ENCODE measurements around the gene TLCD4.
"Not testable (repeated sequence)": the region's sequence is repeated elsewhere in the genome, so short reads cannot be mapped to it uniquely, and the experiment has no call there.

Gene TLCD4

DNA sequence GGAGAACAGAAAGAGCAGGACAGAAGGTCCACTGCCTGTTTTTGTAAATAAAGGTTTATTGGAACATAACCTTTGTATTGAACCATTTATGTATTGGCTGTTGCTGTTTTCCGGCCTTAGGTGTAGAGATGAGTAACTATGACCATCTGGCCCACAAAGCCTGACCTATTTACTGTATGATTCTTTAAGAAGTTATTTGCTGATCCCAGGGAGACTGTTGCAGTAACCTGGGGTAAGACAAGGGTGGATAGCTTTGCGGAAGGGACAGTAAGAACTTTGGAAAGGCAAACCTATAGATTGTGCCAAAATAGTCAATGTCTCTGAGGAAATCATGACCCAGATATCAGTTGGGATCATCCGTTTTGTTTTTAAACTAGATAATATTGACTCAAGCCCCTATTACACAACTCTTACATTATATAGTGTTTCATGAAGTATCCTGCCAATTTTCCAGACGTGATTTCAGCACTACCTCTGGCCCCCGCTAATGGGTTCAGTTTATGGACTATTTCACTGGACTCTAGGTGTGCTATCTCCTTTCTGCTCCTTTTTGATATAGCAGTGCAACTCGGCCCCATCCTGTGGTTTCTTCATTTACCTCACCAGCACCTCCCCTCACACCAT lies 20.8 kb upstream of the TLCD4 start:
- no peak for DNase-seq

DNA sequence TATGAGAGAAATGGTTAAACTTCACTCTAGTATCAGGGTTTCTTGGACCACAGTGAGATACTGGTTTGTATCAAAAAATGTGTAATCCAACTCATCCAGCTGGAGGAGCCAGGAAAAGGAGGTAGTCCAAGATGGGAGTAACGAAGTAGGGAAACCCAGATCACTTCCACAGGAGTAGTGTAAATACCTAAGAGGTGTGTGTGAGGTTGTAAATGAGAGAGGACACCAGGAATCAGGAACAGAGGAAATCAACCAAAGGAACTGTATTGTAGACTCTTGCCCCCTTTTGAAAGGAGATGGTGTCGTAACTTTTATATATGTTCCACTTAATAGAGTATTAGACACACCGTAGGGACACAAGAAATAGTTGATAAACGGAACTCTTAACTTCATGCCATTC lies 19.7 kb upstream of the TLCD4 start:
- DNase-seq = no peak

DNA sequence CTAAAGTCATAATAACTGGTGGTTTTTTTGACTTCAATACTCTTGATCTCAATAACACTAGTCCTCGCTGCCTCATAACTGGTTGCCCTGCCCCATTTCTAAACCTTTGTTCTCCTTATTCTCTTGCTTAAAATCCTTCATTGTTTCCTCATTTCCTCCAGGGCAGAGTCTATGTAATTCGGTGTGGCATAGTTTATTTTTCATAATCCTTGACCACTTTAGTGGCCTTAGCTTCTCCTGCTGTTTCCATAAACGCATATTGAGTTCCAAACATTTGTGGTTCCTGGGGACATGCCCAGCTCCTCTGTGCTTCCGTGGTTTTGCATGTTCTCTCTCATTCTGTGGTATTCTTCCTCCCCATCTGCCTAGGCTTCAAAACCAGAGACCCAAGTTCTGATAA lies 19.0 kb upstream of the TLCD4 start:
- no peak for DNase-seq

DNA sequence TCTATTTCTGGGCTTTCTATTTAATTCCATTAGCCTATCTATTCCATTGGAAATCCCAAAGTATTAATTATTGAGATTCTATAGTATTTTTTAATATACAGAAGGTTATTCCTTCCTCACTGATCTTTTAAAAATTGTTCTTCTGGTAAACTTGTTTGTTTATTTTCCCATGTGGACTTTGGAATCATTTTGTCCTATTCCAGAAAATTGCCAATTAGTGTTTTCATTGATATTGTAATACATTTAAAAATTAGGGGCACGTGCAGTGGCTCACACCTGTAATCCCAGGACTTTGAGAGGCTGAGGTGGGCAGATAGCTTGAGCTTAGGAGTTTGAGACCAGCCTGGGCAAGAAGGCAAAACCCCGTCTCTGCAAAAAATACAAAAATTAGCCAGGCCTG lies 8.4 kb upstream of the TLCD4 start:
- DNase-seq = no peak

DNA sequence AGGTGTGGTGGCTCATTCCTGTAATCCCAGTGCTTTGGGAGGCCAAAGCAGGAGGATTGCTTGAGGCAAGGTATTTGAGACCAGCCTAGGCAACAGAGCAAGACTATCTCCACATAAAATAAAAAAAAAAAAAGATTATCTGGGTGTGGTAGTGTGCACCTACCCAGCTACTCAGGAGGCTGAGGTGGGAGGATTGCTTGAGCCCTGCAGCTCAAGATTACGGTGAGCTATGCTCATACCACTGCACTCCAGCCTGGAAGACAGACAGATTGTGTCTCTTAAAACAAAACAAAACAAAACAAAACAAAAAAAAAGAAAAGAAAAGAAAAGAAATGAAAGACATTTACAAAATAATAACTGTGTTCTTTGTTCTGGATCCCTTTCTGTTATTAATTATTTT lies 6.1 kb upstream of the TLCD4 start:
- no peak for DNase-seq

DNA sequence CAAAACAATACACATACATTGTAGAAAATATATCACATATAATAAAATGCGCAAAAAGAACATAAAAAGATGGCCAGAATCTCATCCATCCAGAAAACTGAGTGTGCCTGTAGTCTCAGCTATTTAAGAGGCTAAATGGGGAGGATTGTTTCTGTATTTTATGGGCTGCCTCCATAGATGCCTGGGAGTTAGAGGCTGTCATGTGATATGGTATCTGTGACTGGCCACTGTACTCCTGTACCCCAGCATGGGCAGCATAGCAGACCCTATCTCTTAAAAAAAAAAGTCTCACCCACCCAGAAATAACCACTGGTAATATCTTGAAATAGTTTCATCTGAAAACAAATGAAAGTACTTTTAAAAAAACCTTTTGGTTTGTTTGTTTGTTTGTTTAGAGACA lies 3.5 kb upstream of the TLCD4 start:
- no peak for DNase-seq

DNA sequence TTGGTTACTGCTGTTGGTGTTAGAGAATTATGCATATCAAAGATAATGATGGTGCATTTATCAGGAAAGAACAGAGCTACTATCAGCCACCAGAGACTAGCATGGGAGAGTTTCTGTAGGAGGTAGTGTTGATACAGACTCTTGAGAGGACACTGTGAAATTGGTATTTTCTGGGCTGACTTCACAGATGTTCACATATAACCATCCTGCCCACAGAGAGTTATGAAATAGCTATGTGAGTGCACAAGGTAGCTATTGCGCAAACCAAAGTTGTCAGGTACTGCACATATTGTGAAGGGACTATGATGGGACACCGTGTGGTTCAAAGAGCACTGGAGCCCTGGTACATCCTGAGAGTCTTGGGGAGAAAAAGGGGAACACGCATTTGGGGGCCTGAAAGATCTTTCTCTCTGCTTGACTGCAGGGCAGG lies 1.4 kb upstream of the TLCD4 start:
- no peak for DNase-seq

DNA sequence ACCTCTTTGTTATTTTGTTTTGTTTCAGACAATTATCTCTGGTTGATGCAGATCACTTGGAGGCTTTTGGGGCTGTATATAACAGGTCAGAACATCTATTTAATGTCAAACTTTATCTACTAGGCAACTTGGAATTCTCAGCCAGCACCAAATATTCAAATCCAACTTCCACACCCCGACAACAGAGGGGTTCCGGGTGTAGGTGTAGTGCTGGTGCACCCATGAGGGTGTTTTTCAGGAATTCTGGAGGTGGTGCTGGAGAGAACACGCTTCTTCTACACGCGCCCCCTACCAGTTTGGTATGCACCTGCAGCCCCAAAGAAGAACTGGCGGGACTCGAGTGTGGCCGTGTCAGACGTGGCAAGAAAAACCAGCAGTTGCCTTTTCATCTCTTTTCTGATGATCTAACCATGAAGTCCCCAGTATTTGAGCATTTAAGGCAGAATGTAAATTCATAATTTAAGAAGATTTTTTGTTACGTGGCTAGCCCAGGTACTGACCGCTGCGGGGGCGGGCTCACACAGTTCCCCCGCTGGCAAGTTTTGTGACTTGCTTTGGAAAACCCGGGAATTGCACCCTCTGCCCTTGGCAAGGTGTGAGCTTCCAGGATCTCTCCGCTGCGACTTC lies 462 bp upstream of the TLCD4 start:
- DNase-seq = peak; percentile 86

DNA sequence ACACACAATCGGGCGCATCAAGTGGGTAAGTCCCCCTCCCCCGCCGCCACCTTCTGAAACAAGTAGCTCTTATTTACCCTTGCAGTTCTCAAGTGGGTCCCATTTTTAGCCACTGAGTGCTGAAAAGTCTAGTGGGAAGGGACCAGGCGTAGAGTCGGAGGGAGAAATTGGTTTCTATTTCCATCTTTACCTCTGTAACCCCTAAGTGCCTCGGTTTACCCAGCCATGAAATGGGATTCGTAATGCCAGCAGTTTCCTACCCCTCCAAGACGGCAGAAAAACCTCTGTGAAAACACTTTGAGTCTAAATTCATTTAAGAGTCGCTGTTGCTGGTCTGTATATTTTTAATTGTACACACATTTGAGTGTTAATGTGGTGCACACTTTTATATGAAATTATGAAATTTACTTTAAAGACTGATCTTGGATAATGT lies 928 bp downstream of the TLCD4 start:
- no peak for DNase-seq

DNA sequence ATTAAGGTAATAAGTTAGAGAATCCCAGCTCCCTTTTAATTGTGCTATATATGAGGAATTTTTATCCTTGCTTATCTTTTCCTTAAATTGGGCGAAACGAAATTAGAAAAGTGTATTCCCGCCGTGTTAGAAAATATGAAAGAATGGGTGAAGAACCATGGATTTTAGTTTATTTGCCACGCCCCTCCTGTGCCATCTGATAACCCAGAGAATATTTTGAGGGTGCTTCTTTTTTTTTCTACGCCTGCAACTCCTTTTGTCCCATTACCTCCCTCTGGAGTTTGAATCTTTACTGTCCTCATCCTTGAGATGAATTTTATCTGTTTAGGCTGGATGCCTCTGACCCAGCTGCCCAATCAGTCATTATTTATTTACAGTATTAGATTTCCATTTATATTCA lies 1.6 kb downstream of the TLCD4 start:
- no peak for DNase-seq

DNA sequence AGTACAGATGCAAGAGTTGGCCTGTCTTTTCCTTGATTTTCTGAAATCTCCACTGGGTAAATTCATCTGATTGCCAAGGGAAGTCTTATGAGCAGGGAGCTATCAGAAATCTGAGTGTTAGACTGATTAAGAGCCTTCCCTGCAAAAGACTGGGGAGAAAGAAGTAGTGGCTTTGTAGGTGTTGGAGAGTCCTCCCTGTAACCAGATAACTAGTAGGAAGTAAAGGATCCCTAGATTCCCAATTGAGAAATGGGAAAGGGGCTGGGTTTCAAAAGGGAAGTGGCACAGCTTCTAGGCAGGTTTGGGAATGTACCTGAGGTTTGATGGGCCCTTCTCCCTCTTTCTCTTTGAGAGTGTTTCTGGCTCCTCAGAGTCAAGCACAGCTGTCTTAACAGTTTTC lies 2.1 kb downstream of the TLCD4 start:
- no peak for DNase-seq

DNA sequence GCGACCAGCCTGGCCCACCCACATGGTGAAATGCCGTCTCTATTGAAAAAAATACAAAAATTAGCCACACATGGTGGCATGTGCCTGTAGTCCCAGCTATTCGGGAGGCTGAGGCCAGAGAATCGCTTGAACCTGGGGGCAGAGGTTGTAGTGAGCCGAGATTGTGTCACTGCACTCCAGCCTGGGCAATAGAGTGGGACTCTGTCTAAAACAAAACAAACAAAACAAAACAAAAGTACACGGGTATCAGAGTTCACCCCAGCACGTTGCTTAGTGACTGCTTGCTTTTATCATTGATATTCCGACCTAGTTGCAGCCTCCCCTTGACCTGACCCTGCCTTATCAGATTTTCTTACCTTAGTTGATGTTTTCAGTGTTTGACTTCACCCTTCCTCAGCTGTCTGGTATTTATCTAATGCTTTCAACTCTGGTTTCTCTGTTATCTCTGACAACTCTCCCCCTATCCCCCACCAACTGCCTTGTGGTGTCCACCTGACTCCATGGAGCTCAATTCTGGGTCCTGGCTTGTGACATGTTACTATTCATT lies 5.1 kb downstream of the TLCD4 start:
- DNase-seq = no peak

DNA sequence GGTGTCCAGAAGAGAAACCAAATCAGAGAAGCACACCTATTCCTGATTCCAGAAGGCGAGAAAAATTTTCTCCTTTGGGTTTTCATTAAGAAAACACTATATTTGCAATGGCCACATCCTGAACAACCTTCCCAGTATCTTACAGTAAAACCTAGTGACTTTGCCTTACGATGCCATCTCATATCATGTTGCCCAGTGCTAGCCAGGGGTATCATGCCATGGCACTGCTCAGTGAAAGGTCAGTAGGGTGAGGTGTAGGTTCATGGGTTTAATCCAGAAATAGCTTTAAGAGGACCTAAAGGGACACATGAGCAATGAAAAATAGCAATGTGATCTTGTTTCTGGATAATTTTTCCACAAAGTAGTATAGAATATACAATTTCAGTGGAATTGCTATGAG lies 7.2 kb downstream of the TLCD4 start:
- no peak for DNase-seq

DNA sequence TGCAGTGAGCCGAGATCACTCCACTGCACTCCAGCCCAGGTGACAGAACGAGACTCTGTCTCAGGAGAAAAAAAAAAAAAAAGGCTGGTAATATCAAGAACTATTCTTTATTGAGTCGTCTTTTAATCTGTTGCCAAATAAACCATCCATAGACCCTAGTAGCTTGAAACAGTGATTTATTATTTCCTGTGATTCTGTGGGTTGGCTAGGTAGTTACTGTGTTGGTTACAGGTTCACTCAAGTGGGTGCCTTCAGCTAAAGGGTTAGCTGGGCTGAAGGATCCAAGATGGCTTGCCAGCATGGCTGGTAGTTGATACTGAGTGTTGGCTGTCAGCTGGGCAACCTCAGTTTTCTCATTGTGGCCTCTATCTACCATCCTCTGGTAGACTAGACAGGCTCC lies 9.2 kb downstream of the TLCD4 start:
- DNase-seq = no peak

DNA sequence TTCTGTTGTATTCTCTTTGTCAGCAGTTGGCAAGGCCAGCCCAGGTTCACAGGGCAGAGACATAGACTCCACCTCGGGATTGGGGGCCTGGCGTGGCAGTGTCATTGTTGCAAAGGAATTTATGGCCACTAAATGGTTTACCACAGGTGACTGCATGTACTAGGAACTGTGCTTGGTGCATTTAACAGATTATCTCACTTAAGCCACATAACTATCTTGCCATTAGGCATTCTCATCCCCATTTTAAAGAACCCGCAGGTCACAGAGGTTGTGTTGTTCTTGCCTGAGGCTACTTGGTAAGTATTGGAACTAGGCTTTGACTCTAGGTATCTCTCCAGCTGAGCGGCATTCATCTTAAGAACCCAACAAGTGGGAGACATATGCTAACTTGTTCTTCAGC lies 9.7 kb downstream of the TLCD4 start:
- no peak for DNase-seq

DNA sequence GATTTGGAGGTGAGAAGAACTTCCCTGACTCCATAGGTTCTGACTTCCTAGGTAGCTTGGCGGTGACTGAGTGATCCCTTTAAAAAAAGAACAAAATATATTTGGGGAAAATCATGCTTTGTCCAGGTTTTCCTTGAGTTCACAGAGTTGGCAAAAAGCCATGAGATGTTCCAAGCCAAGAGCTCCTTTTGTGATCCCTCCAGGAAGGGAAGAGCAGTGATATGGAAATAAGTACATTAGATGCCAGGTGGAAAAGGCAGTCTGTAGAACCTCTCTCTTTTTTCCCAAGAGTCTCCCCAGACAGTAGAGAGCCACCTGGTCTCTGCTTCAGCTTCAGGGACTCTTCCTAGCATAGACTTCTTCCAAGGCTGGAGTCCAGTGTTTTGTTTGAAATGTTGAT lies 10.2 kb downstream of the TLCD4 start:
- no peak for DNase-seq

DNA sequence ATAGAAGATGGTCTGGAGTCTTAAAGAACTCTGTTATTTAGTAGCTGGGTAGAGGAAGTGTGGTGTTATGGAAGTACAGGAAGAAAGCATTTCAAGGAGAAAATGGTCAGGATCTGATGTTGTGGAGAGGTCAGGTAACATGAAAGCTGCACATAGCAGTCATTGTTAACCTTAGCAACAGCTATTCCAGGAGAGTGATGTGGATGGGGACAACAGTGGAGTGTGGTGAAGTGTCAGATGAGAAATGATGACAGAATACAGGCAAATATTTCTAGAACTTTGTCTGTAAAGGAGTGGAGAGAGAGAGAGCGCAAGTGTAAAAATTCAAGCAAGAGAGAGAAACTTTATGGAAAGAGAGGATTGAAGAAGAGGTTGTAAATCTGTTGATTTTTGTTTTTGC lies 15.6 kb downstream of the TLCD4 start:
- DNase-seq = no peak

DNA sequence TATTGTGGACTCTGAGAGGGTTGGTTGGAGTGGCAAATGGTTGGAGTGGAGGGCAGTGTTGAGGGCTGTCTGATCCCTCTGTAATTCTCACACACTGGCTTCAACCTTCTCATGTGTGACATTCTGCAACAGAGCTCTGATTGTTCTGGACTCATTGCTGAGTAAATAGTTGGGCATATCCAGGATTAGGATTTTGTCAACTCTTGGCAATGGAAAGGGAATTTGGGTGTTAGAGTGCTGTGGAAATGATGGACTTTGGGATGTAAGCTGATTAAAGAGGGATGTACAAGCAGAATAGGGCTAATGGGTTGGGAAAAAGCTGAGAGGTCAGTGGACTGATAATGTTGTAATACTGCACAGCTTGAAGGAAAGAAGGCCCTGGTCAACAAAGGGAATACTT lies 16.5 kb downstream of the TLCD4 start:
- no peak for DNase-seq

DNA sequence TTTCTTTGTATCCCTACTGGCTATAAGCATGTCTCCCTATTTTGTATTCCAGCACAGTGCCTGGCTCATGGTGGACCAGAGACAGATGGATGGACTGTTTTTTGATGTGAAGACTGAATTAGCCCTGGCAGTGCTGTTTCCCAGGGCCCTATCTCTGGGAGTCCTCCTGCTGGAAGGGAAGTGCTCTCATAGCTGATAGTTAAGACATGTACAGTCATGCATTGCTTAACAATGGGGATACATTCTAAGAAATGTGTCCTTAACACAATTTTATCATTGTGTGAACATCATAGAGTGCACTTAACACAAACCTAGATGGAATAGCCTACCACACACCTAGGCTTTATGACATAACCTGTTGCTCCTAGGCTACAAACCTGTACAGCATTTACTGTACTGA lies 21.1 kb downstream of the TLCD4 start:
- no peak for DNase-seq

DNA sequence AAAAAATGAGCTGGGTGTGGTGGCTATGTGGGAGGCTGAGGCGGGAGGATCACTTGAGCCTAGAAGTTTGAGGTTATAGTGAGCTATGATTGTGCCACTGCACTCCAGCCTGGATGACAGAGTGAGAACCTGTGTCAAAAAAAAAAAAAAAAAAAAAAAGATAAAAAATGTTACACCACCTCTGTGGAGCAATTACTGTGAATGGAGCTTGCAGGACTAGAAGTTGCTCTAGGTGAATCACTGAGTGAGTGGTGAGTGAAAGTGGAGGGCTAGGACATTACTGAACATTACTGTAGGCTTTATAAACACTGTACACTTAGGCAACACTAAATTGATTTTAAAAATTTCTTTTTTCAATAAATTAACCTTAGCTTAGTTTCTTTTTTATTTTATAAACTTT lies 21.9 kb downstream of the TLCD4 start:
- no peak for DNase-seq

DNA sequence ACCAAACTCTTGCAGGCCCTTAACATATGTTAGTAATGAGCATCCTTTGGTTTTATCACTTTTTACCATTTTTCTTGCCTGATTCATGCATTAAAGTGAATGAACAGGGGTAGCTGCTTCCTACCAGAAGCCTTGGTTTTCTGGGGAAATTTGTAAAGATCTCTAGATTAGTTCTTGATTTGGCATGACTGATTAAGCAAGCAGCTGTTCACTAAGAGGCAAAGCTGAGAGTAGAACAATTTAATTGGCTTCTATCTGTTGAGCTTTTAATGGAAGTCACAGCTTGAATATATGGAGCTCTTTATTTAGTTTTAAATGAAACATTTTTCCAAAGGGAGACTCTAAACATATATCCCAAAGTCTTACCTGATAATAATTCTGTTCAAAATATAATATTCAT lies 23.6 kb downstream of the TLCD4 start:
- no peak for DNase-seq

DNA sequence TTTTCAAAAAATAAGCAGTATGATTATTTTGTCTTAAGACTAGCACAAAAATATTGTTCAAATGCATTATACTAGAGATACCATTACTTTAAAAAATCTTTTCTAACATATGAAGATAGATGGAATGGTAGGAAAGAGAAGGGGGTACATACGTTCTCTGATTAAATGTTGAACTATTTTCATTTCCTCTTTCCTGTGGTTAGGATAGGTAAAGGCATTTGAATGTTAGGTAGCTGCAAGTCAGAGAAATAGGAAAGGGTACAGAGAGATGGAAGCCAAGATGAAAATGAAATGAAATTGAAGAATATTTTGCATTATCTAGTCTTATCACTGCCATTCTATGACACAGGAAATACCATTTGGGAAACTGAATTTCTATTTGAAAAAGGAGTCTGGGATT lies 28.3 kb downstream of the TLCD4 start:
- DNase-seq = no peak

DNA sequence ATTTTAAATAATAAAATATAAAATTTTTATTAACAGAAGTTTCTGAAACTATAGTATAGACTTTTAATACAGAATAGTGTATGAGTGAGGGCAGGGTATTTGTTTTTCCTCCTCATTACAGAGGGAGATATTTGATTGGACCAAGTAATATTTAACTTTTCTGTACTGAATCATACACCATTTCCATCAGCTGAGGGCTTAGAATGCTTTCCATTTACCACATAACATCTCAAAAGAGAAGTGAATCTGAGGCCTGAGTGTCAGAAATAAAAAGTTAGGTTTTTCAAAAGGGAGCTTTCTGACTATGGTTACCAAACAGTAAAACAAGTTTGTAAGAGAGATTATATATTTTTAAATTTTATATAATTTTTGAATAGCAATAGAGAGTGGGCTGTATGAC lies 29.5 kb downstream of the TLCD4 start:
- no peak for DNase-seq

DNA sequence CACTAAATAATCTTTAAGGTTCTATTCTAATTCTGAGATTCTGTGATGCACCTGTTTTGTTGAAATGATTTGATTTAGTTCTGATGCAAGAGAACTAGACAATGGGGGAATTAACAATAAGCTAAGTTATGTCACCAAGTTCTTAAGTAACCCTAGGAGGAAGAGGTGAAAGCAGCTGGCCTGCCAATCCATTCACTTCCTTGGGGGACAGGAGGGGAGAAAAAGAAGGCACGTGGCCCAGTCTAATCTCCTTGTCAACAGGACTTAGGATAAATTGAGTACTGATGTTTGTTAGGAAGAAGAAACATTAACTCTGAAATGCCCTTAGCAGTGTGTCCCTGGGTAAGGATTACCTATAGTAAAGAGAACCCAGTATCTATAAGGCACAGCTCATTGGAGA lies 36.9 kb downstream of the TLCD4 start:
- no peak for DNase-seq

DNA sequence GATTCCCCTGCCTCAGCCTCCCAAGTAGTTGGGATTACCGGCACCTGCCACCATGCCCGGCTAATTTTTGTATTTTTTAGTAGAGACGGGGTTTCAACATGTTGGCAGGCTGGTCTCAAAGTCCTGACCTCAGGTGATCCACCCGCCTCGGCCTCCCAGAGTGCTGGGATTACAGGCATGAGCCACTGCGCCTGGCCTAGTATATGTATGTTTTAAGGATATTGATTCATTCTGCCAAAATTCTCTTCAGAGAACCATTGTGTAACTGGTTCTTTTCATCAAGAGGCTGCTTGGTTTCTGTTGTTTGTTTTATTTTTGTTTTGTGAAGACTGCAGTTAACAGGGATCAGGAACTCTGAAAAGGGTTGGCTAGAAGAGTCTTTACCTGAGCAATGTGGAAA lies 48.4 kb downstream of the TLCD4 start:
- not testable (repeated sequence) for DNase-seq

Data from NCI-H345 (cell line).